Natural killer cell (primary cell): Measurements from ENCODE around the gene CEBPG. TPM values are rescaled to one million over a fixed set of nuclear protein-coding genes. Genes with fewer than 3 reads are reported as not detected.

ENCODE experiments used
- ATAC-seq, 3 donors: fragments of 150-1000 bp in 2 of 3; fragments of 200-7000 bp in 1 of 3; cut with Tn5 transposase; 1 replicate in 1 of 3; 2 replicates in 2 of 3; pipeline ENCODE4 v1.10.0; 2021; ENCODE audit warnings: mild to moderate bottlenecking in 2 of 3, moderate library complexity in 2 of 3
- DNase-seq, 2 donors: peaks; one replicate each; pipeline versions ENCODE4 v3.0.0 to v3.0.0-alpha.2; 2013 to 2021; ENCODE audit warnings: mixed read lengths in 1 of 2
- H3K27ac ChIP-seq: one replicate; pipeline ENCODE4 v1.5.1; 2013; ENCODE audit warnings: mild to moderate bottlenecking, low read length
- H3K27me3 ChIP-seq: one replicate; pipeline ENCODE4 v1.6.1; 2013; ENCODE audit warnings: low read length; ENCODE audit not compliant: control insufficient read depth, insufficient read depth
- H3K36me3 ChIP-seq: one replicate; pipeline ENCODE4 v1.6.1; 2013; ENCODE audit warnings: low read length; ENCODE audit not compliant: control insufficient read depth, insufficient read depth
- H3K4me1 ChIP-seq: one replicate; pipeline ENCODE4 v1.6.1; 2013; ENCODE audit warnings: low read length; ENCODE audit not compliant: control insufficient read depth, insufficient read depth
- H3K4me3 ChIP-seq: one replicate; pipeline ENCODE4 v1.5.1; 2013; ENCODE audit warnings: low read length
- H3K9me3 ChIP-seq: one replicate; pipeline ENCODE4 v1.6.1; 2013; ENCODE audit warnings: low read length; ENCODE audit not compliant: control insufficient read depth, insufficient read depth
- H3K27ac Mint-ChIP-seq, 2 donors: one replicate each; pipeline ENCODE4 v1.8.0; 2022; ENCODE audit warnings: mild to moderate bottlenecking in 2 of 2, mixed read lengths in 2 of 2, moderate library complexity in 1 of 2
- H3K27me3 Mint-ChIP-seq, 2 donors: one replicate each; pipeline ENCODE4 v1.8.0; 2022; ENCODE audit warnings: low read depth in 2 of 2, mixed read lengths in 2 of 2
- H3K36me3 Mint-ChIP-seq: one replicate; pipeline ENCODE4 v1.8.0; 2022; ENCODE audit warnings: mixed read lengths
- H3K4me1 Mint-ChIP-seq, 2 donors: one replicate each; pipeline ENCODE4 v1.8.0; 2022; ENCODE audit warnings: mixed read lengths in 2 of 2
- H3K4me3 Mint-ChIP-seq: one replicate; pipeline ENCODE4 v1.8.0; 2022; ENCODE audit warnings: mild to moderate bottlenecking, moderate library complexity, mixed read lengths
- H3K9me3 Mint-ChIP-seq, 2 donors: one replicate each; pipeline ENCODE4 v1.8.0; 2022; ENCODE audit warnings: mixed read lengths in 2 of 2
- CTCF ChIP-seq: fragments of 200-600 bp; IDR thresholded peaks from one replicate; pipeline ENCODE4 v1.8.0; 2022; ENCODE audit warnings: antibody characterized with exemption
- WGBS: methylation state at CpG from one replicate; pipeline ENCODE4 v1.1.7; 2013; ENCODE audit warnings: missing lambda C conversion rate; ENCODE audit not compliant: insufficient coverage; 5-methylcytosine and 5-hydroxymethylcytosine counted together
- intact Hi-C: fragments of 100-400 bp; cut with micrococcal nuclease; formaldehyde crosslinking; loops from one replicate; pipeline ENCODE4 v1.14.2; 2022
- total RNA-seq, 4 donors: library from RNA; stranded (reverse); fragments of 120-200 nt in 1 of 4; gene quantifications; one replicate each; pipeline versions ENCODE4 v1.2.3 to v1.2.4, GENCODE V29; 2013 to 2022

The CEBPG gene
- total RNA-seq, 3 donors from 2014 or later (not counting 1 experiment from before 2014, with no cell fraction given): 22.3 to 28.1 (median 23.9) TPM

GRCh38 chr19:33399081-33399744 lies 25.7 kb downstream of the CEBPG start:
- DNase-seq (no peak), ATAC-seq (no peak)
- no peaks in the 10 kb centered on the region for H3K36me3 ChIP-seq
- no peak overlapping the region for H3K27ac ChIP-seq
- H3K9me3 ChIP-seq: no peaks in the 10 kb centered on the region
- H3K4me3 ChIP-seq: no peak overlapping the region
- TF ChIP-seq CTCF: no peak
- Mint-ChIP-seq H3K4me1 (peaks cover 0 to 10% of the 10 kb centered on the region in 2 donors), H3K36me3 (no peaks in the 10 kb centered on the region), H3K27ac (peak overlapping the region in 1 of 2 donors; percentile 51), H3K4me3 (no peak overlapping the region), H3K9me3 (no peaks in the 10 kb centered on the region), H3K27me3 (no peaks in the 10 kb centered on the region)
- peaks cover 10% of the 10 kb centered on the region for H3K4me1 ChIP-seq
- WGBS: 93% methylated on average over 28 of the region's 28 CpGs
- intact Hi-C loops: no loop called here
- H3K27me3 ChIP-seq: no peaks in the 10 kb centered on the region

DNA sequence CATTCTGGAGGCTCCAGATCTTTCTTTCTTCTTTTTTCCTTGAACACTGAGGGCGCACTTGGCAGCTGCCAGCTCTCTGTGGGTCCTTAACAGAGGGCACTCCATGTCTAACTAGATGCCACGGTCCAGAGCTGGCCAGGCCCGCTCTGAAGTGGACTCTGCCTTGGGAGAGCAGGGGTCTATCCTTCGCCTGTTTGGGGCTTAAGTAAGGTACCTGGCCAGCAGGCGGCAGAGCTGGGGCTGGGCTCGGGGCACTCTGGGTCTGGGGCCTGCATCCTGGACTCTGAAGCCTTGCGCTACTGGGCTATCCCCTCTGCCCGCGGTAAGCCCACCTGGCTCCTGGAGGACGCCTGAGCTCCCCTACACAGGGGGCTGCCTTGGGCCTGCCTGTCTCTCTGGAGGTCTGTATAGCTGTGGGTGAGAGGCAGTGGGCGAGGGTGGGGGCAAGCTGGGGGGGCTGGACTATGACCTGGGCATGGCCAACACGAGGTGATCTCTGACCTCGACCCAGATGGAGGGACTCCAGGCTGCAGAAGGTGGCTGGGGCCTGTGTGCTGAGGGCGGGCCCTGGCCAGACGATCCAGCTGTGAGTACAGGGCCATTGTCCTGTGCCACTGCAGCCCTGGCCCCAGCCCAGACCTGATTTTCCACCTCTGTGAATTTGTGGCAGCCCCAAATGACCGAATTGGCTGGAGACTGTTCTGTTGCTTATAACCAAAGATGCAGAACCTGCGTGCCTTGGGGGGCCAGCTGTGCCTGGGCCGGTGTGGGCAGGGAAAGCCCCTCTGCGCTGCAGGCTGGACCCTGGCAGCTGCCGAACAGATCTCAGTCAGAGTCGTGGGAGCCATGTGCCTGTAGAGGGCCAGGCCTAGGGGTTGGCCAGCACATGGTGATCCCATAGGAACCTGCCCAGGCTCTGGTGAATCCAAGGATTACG lies 26.5 kb downstream of the CEBPG start:
- H3K27me3 Mint-ChIP-seq: no peaks in the 10 kb centered on the region
- H3K4me3 Mint-ChIP-seq: no peak overlapping the region
- Histone ChIP-seq H3K27ac (no peak overlapping the region), H3K27me3 (no peaks in the 10 kb centered on the region), H3K9me3 (no peaks in the 10 kb centered on the region), H3K4me3 (no peak overlapping the region), H3K36me3 (no peaks in the 10 kb centered on the region), H3K4me1 (peaks cover 5% of the 10 kb centered on the region)
- ATAC-seq (no peak), DNase-seq (no peak)
- intact Hi-C loops: no loop called here
- H3K27ac Mint-ChIP-seq: peak overlapping the region in 1 of 2 donors; percentile 51
- WGBS: 88% methylated on average over 22 of the region's 22 CpGs
- no peaks in the 10 kb centered on the region for H3K36me3 Mint-ChIP-seq
- peaks cover 0 to 3% of the 10 kb centered on the region in 2 donors for H3K4me1 Mint-ChIP-seq
- no peak for TF ChIP-seq CTCF
- no peaks in the 10 kb centered on the region for H3K9me3 Mint-ChIP-seq

GRCh38 chr19:33400856-33401682 lies 27.6 kb downstream of the CEBPG start:
- Histone ChIP-seq H3K4me1 (peaks cover 7% of the 10 kb centered on the region), H3K27me3 (no peaks in the 10 kb centered on the region), H3K36me3 (no peaks in the 10 kb centered on the region), H3K4me3 (no peak overlapping the region), H3K9me3 (no peaks in the 10 kb centered on the region), H3K27ac (no peak overlapping the region)
- Mint-ChIP-seq H3K9me3 (no peaks in the 10 kb centered on the region), H3K36me3 (no peaks in the 10 kb centered on the region), H3K4me3 (no peak overlapping the region), H3K27ac (no peak overlapping the region), H3K4me1 (no peaks in the 10 kb centered on the region), H3K27me3 (no peaks in the 10 kb centered on the region)
- ATAC-seq (no peak), DNase-seq (no peak)
- intact Hi-C loops: no loop called here
- WGBS: 89% methylated on average over 24 of the region's 24 CpGs
- TF ChIP-seq CTCF: no peak
